Measurements from ENCODE around the gene NOCT. TPM values are rescaled to one million over a fixed set of nuclear protein-coding genes. Genes with fewer than 3 reads are reported as not detected.
"Not testable (repeated sequence)": the region's sequence is repeated elsewhere in the genome, so short reads cannot be mapped to it uniquely, and the experiment has no call there.

NOCT gene
- polyA plus RNA-seq, 1 donor (not counting 4 experiments of a cell fraction or from before 2014, with no cell fraction given) = 12.6 TPM

DNA sequence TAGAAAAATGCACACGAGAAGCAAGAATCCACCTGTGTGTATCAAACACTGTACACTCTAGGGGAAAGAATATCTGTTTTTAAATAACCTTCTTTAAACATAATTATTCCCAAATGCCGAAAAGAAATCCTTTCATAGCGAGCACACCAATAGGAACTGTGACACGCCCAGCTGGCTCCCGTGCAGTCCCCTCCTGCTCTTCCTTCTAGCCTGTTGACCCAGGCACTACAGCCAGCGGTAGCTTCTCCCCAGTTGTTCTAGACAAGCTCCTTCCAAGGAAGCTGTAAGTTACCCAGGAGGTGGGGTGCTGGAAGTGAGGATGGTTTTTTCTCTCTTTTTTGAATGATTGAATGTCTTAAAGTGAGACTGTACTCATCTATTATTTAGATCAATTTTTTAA lies 19.5 kb upstream of the NOCT start:
- no peaks in the 10 kb centered on the region for H4K20me1 ChIP-seq (ENCODE audit: control insufficient read depth, extremely low read depth, insufficient read depth, low read length)
- H3K4me3 ChIP-seq (ENCODE audit: control insufficient read depth in 2 of 3, extremely low read depth in 1 of 3, insufficient read depth in 2 of 3, low read depth in 1 of 3, low read length in 3 of 3) = no peak overlapping the region
- H3K4me2 ChIP-seq (ENCODE audit: control insufficient read depth, extremely low read depth, insufficient read depth, low read depth, low read length) = no peak overlapping the region
- H3K4me1 ChIP-seq (ENCODE audit: control insufficient read depth, extremely low read depth, insufficient read depth, low read length) = no peaks in the 10 kb centered on the region
- H3K9ac ChIP-seq (ENCODE audit: control insufficient read depth, extremely low read depth, insufficient read depth, low read length) = no peak overlapping the region
- H3K9me1 ChIP-seq (ENCODE audit: control insufficient read depth, extremely low read depth, insufficient read depth, low read length) = no peaks in the 10 kb centered on the region
- FAIRE-seq (no peak), DNase-seq (ENCODE audit: low read depth, low spot score) (no peak)
- H3K27ac ChIP-seq (ENCODE audit: control insufficient read depth, insufficient read depth, low read length) = no peak overlapping the region
- H3K27me3 ChIP-seq (ENCODE audit: control insufficient read depth, extremely low read depth, insufficient read depth, low read length) = no peaks in the 10 kb centered on the region
- no peaks in the 10 kb centered on the region for H3K36me3 ChIP-seq (ENCODE audit: control insufficient read depth in 2 of 2, extremely low read depth in 1 of 2, insufficient read depth in 2 of 2, low read length in 2 of 2)
- dilution Hi-C loops (cut with MboI; ENCODE audit: extremely low pct_ligation_motif_present, low sequenced_read_pairs) = no loop called here
- H3K79me2 ChIP-seq (ENCODE audit: control insufficient read depth, insufficient read depth, low read length) = no peaks in the 10 kb centered on the region
- H3K9me3 ChIP-seq (ENCODE audit: control insufficient read depth, low read depth, low read length) = no peaks in the 10 kb centered on the region
- TF ChIP-seq EZH2 (IDR thresholded peaks at IDR 0.05; ENCODE audit: low read length) = no peak
- H2AFZ ChIP-seq (ENCODE audit: control insufficient read depth, low read length) = no peak overlapping the region

DNA sequence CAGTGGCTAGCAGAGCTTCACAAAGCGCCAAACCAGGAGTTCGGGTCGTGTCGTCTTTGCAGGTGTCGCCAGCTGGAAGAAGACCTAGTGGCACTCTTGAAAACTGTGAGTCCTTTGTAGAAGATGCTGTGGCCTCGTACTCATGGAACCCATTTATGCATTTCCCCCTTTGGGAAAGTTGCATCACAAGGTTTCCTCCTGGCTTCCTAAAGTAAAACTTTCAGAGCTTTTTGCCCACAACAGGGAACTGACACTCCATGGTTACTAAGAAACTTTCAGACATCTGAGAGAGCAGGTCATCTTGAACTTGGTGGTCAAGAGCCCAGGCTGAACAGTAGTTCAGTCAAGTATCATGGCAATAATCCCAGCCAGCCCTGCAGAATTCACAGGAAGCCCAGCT lies 15.9 kb upstream of the NOCT start:
- dilution Hi-C loops (cut with MboI; ENCODE audit: extremely low pct_ligation_motif_present, low sequenced_read_pairs) = no loop called here
- FAIRE-seq = no peak
- Histone ChIP-seq H3K27ac (ENCODE audit: control insufficient read depth, insufficient read depth, low read length) (no peak overlapping the region), H3K4me2 (ENCODE audit: control insufficient read depth, extremely low read depth, insufficient read depth, low read depth, low read length) (no peak overlapping the region), H4K20me1 (ENCODE audit: control insufficient read depth, extremely low read depth, insufficient read depth, low read length) (no peaks in the 10 kb centered on the region), H3K9me3 (ENCODE audit: control insufficient read depth, low read depth, low read length) (no peaks in the 10 kb centered on the region), H3K4me3 (ENCODE audit: control insufficient read depth in 2 of 3, extremely low read depth in 1 of 3, insufficient read depth in 2 of 3, low read depth in 1 of 3, low read length in 3 of 3) (no peak overlapping the region), H3K9ac (ENCODE audit: control insufficient read depth, extremely low read depth, insufficient read depth, low read length) (no peak overlapping the region), H3K9me1 (ENCODE audit: control insufficient read depth, extremely low read depth, insufficient read depth, low read length) (no peaks in the 10 kb centered on the region), H3K79me2 (ENCODE audit: control insufficient read depth, insufficient read depth, low read length) (no peaks in the 10 kb centered on the region), H3K4me1 (ENCODE audit: control insufficient read depth, extremely low read depth, insufficient read depth, low read length) (no peaks in the 10 kb centered on the region), H2AFZ (ENCODE audit: control insufficient read depth, low read length) (no peak overlapping the region), H3K27me3 (ENCODE audit: control insufficient read depth, extremely low read depth, insufficient read depth, low read length) (no peaks in the 10 kb centered on the region), H3K36me3 (ENCODE audit: control insufficient read depth in 2 of 2, extremely low read depth in 1 of 2, insufficient read depth in 2 of 2, low read length in 2 of 2) (no peaks in the 10 kb centered on the region)
- no peak for DNase-seq (ENCODE audit: low read depth, low spot score)
- TF ChIP-seq EZH2 (IDR thresholded peaks at IDR 0.05; ENCODE audit: low read length) = no peak
- TF ChIP-seq, protein P1, sequence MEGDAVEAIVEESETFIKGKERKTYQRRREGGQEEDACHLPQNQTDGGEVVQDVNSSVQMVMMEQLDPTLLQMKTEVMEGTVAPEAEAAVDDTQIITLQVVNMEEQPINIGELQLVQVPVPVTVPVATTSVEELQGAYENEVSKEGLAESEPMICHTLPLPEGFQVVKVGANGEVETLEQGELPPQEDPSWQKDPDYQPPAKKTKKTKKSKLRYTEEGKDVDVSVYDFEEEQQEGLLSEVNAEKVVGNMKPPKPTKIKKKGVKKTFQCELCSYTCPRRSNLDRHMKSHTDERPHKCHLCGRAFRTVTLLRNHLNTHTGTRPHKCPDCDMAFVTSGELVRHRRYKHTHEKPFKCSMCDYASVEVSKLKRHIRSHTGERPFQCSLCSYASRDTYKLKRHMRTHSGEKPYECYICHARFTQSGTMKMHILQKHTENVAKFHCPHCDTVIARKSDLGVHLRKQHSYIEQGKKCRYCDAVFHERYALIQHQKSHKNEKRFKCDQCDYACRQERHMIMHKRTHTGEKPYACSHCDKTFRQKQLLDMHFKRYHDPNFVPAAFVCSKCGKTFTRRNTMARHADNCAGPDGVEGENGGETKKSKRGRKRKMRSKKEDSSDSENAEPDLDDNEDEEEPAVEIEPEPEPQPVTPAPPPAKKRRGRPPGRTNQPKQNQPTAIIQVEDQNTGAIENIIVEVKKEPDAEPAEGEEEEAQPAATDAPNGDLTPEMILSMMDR (optimal IDR thresholded peaks at IDR 0.05 in 1 of 3, IDR thresholded peaks at IDR 0.05 in 1 of 3, conservative IDR thresholded peaks at IDR 0.05 in 1 of 3; ENCODE audit: extremely low read depth in 1 of 3, insufficient read depth in 2 of 3, low read length in 3 of 3) = no peak

DNA sequence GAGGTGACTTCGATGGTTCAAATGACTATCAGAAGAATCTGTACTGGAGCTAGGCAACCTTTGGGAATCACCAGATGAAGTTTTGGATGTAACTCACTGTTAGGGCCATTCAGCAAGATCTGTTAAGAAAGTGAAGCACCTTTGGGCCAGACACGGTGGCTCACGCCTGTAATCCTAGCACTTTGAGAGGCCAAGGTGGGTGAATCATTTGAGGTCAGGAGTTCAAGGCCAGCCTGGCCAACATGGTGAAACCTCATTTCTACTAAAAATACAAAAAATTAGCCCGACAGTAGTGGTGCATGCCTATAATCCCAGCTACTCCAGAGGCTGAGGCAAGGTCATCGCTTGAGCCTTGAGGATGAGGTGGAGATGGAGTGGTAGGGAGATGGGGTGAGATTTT lies 15.4 kb upstream of the NOCT start:
- DNase-seq (ENCODE audit: low read depth, low spot score); H3K9me1 ChIP-seq (ENCODE audit: control insufficient read depth, extremely low read depth, insufficient read depth, low read length); H3K4me2 ChIP-seq (ENCODE audit: control insufficient read depth, extremely low read depth, insufficient read depth, low read depth, low read length); H3K4me3 ChIP-seq (ENCODE audit: control insufficient read depth in 2 of 3, extremely low read depth in 1 of 3, insufficient read depth in 2 of 3, low read depth in 1 of 3, low read length in 3 of 3); H2AFZ ChIP-seq (ENCODE audit: control insufficient read depth, low read length); H3K4me1 ChIP-seq (ENCODE audit: control insufficient read depth, extremely low read depth, insufficient read depth, low read length); H3K27ac ChIP-seq (ENCODE audit: control insufficient read depth, insufficient read depth, low read length); H3K27me3 ChIP-seq (ENCODE audit: control insufficient read depth, extremely low read depth, insufficient read depth, low read length); dilution Hi-C loops (cut with MboI; ENCODE audit: extremely low pct_ligation_motif_present, low sequenced_read_pairs); FAIRE-seq; H3K79me2 ChIP-seq (ENCODE audit: control insufficient read depth, insufficient read depth, low read length); H3K36me3 ChIP-seq (ENCODE audit: control insufficient read depth in 2 of 2, extremely low read depth in 1 of 2, insufficient read depth in 2 of 2, low read length in 2 of 2); H4K20me1 ChIP-seq (ENCODE audit: control insufficient read depth, extremely low read depth, insufficient read depth, low read length); H3K9ac ChIP-seq (ENCODE audit: control insufficient read depth, extremely low read depth, insufficient read depth, low read length); H3K9me3 ChIP-seq (ENCODE audit: control insufficient read depth, low read depth, low read length): not testable (repeated sequence)

DNA sequence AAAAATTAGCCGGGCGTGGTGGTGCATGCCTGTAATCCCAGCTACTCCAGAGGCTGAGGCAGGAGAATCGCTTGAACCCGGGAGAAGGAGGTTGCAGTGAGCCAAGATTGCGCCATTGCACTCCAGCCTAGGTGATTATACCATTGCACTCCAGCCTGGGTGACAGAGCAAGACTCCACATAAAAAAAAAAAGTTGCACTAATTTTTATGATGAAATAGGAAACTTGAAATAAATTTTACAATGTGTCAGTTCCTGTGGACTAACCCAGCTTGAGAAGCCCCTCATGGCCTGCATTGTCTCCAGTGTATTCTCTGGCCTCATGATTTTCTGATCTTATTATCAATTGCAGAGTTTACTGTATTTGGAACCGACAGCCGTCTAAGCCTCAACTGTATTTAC lies 14.2 kb upstream of the NOCT start:
- H3K79me2 ChIP-seq (ENCODE audit: control insufficient read depth, insufficient read depth, low read length); H3K9me1 ChIP-seq (ENCODE audit: control insufficient read depth, extremely low read depth, insufficient read depth, low read length); H3K27ac ChIP-seq (ENCODE audit: control insufficient read depth, insufficient read depth, low read length); H3K4me3 ChIP-seq (ENCODE audit: control insufficient read depth in 2 of 3, extremely low read depth in 1 of 3, insufficient read depth in 2 of 3, low read depth in 1 of 3, low read length in 3 of 3); H3K36me3 ChIP-seq (ENCODE audit: control insufficient read depth in 2 of 2, extremely low read depth in 1 of 2, insufficient read depth in 2 of 2, low read length in 2 of 2); DNase-seq (ENCODE audit: low read depth, low spot score); H3K4me2 ChIP-seq (ENCODE audit: control insufficient read depth, extremely low read depth, insufficient read depth, low read depth, low read length); FAIRE-seq; H4K20me1 ChIP-seq (ENCODE audit: control insufficient read depth, extremely low read depth, insufficient read depth, low read length); H3K9ac ChIP-seq (ENCODE audit: control insufficient read depth, extremely low read depth, insufficient read depth, low read length); H3K4me1 ChIP-seq (ENCODE audit: control insufficient read depth, extremely low read depth, insufficient read depth, low read length); H3K9me3 ChIP-seq (ENCODE audit: control insufficient read depth, low read depth, low read length); H3K27me3 ChIP-seq (ENCODE audit: control insufficient read depth, extremely low read depth, insufficient read depth, low read length); dilution Hi-C loops (cut with MboI; ENCODE audit: extremely low pct_ligation_motif_present, low sequenced_read_pairs); H2AFZ ChIP-seq (ENCODE audit: control insufficient read depth, low read length): not testable (repeated sequence)

Data from keratinocyte (primary cell).